PC-3 (cell line): ENCODE measurements around the gene POLD2. TPM values are rescaled to one million over a fixed set of nuclear protein-coding genes. Genes with fewer than 3 reads are reported as not detected.

Source experiments
- ATAC-seq: fragments of 200-7000 bp; cut with Tn5 transposase; 2 replicates; pipeline ENCODE4 v1.9.1; 2020; ENCODE audit warnings: mild to moderate bottlenecking, moderate library complexity
- BruUV-seq: library from RNA; stranded (reverse); fragments of 400-500 nt; replicated peaks from 2 replicates; lab custom pipeline; 2021; lab: Mats Ljungman, UMichigan
- CTCF ChIA-PET: fragments of 300-600 bp; sonication (Branson Sonifier 250); formaldehyde crosslinking; loops from one replicate; lab custom pipeline; 2022; ENCODE audit warnings: antibody characterized with exemption; lab: Charles Lee
- POLR2A ChIA-PET: fragments of 300-600 bp; sonication (Branson Sonifier 250); formaldehyde crosslinking; loops from one replicate; lab custom pipeline; 2022; ENCODE audit warnings: antibody characterized with exemption; ENCODE audit not compliant: unreplicated experiment; lab: Charles Lee
- DNase-seq: peaks from one replicate; pipeline ENCODE4 v3.0.0-alpha.2; 2015
- H2AFZ ChIP-seq: fragments of 300-600 bp; sonication (generic); 2 replicates; pipeline ENCODE4 v1.6.0; 2016; ENCODE audit warnings: antibody characterized with exemption, low read length
- H3F3A ChIP-seq: fragments of 300-600 bp; sonication (generic); one replicate; pipeline ENCODE4 v1.6.0; 2017; ENCODE audit warnings: antibody characterized with exemption, low read length, control low read depth, mild to moderate bottlenecking; ENCODE audit not compliant: unreplicated experiment
- H3K27ac ChIP-seq: fragments of 300-600 bp; sonication (generic); 2 replicates; pipeline ENCODE4 v1.5.1; 2016; ENCODE audit warnings: mild to moderate bottlenecking, low read length
- H3K27me3 ChIP-seq: fragments of 300-600 bp; sonication (generic); 2 replicates; pipeline ENCODE4 v1.6.1; 2016; ENCODE audit warnings: low read length, mixed read lengths
- H3K36me3 ChIP-seq: fragments of 300-600 bp; sonication (generic); 2 replicates; pipeline ENCODE4 v1.6.1; 2016; ENCODE audit warnings: low read depth, mixed run types, low read length, mixed read lengths
- H3K4me1 ChIP-seq: fragments of 300-600 bp; sonication (generic); 2 replicates; pipeline ENCODE4 v1.5.1; 2016; ENCODE audit warnings: low read length; ENCODE audit not compliant: insufficient read depth
- H3K4me2 ChIP-seq: fragments of 300-600 bp; sonication (generic); 2 replicates; pipeline ENCODE4 v1.6.0; 2016; ENCODE audit warnings: low read length
- H3K4me3 ChIP-seq: fragments of 300-600 bp; sonication (generic); 2 replicates; pipeline ENCODE4 v1.5.1; 2016; ENCODE audit warnings: mild to moderate bottlenecking, low read length, mixed read lengths
- H3K79me2 ChIP-seq: fragments of 300-600 bp; sonication (generic); 2 replicates; pipeline ENCODE4 v1.6.1; 2017; ENCODE audit warnings: low read length, mixed read lengths
- H3K9ac ChIP-seq: fragments of 300-600 bp; sonication (generic); 2 replicates; pipeline ENCODE4 v1.6.0; 2016; ENCODE audit warnings: mild to moderate bottlenecking, low read length
- H3K9me2 ChIP-seq: fragments of 300-600 bp; sonication (generic); replicated peaks from 2 replicates; pipeline ENCODE4 v1.6.1; 2016; ENCODE audit warnings: mixed run types, low read length, mixed read lengths
- H3K9me3 ChIP-seq: fragments of 300-600 bp; sonication (generic); 2 replicates; pipeline ENCODE4 v1.6.1; 2016; ENCODE audit warnings: low read length, mixed read lengths
- H4K20me1 ChIP-seq: fragments of 300-600 bp; sonication (generic); 2 replicates; pipeline ENCODE4 v1.6.1; 2016; ENCODE audit warnings: low read length, mixed read lengths
- EZH2 ChIP-seq: fragments of 300-600 bp; sonication (generic); IDR thresholded peaks from one replicate; pipeline ENCODE4 v1.6.1; 2017; ENCODE audit warnings: antibody characterized with exemption, mild to moderate bottlenecking, low read length; ENCODE audit not compliant: unreplicated experiment
- EZH2phosphoT487 ChIP-seq: fragments of 300-600 bp; sonication (generic); IDR thresholded peaks from 2 replicates; pipeline ENCODE4 v1.6.1; 2018; ENCODE audit warnings: mild to moderate bottlenecking, antibody characterized with exemption, low read length, borderline replicate concordance
- intact Hi-C: fragments of 100-400 bp; cut with micrococcal nuclease; formaldehyde crosslinking; loops from 2 replicates; pipeline ENCODE4 v1.9.0; 2023
- total RNA-seq: library from RNA; depleted of rRNA; stranded (reverse); fragments of >200 nt; gene quantifications from 2 replicates; pipeline ENCODE4 v1.2.3, GENCODE V29; 2014
- TF ChIP-seq, protein P1 (sequence below): fragments of 300-600 bp; sonication (generic); conservative IDR thresholded peaks from 2 replicates; pipeline ENCODE4 v1.5.1; 2017; ENCODE audit warnings: antibody characterized with exemption, low read depth, mild to moderate bottlenecking, low read length

The POLD2 gene
- total RNA-seq, 1 experiment from 2014 or later, result 224 TPM

DNA sequence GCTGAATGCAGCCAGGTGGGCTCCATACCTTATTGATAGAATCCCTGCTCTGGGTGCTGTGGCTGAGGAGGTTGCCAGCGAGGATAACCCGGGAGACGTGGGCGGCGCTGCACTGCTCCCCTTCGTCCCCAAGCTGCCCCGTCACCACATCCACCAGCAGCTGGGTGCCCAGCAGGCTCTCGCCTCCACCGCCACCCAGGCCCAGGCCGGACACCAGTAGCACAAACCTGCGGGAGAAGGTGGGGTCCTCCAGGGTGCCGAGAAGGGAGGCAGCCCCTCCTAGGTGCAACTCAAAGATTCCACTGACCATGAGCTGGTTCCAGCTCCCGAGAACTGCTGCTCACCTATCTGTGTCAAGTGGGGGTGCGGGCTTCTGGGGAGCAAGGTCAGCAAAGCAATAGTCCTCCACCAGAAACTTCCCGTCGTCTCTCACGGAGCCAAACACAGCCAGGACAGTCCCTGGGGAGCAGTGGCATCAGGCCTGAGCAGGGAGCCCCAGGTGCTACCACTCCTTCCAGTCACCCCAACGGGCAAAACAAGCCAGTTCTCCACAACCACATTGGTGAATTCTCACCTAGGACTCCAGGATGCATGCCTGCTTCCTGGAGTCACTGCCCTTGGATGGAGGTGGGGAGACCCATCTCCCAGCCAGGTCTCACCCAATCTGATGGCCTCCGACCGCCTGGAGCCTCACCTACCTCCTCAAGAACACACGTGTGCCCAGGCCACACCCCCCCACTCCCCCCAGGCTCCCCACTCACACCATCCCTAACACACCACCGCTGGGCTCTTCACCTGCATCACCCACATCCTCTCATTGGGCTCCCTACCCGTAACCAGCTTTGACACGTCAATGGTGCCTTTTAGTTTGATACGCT is 6.3 kb downstream of the POLD2 start:
- H4K20me1 ChIP-seq, result no peaks in the 10 kb centered on the region
- peaks cover 24% of the 10 kb centered on the region for H3K36me3 ChIP-seq
- intact Hi-C loops, result no loop called here
- BruUV-seq, result no TSS peak
- H3K27ac ChIP-seq, result no peak overlapping the region
- no peaks in the 10 kb centered on the region for H3K27me3 ChIP-seq
- no peak overlapping the region for H3K9ac ChIP-seq
- POLR2A ChIA-PET, result no interaction called here
- no peak for TF ChIP-seq EZH2
- no peaks in the 10 kb centered on the region for H3K9me2 ChIP-seq
- no peaks in the 10 kb centered on the region for H3K9me3 ChIP-seq
- ATAC-seq, result no peak
- H3K4me3 ChIP-seq, result no peak overlapping the region
- peaks cover 27% of the 10 kb centered on the region for H3K79me2 ChIP-seq
- no peaks in the 10 kb centered on the region for H3F3A ChIP-seq
- no peak overlapping the region for H3K4me2 ChIP-seq
- CTCF ChIA-PET, result no interaction called here
- no peak overlapping the region for H2AFZ ChIP-seq
- no peak for DNase-seq
- peaks cover 5% of the 10 kb centered on the region for H3K4me1 ChIP-seq

DNA sequence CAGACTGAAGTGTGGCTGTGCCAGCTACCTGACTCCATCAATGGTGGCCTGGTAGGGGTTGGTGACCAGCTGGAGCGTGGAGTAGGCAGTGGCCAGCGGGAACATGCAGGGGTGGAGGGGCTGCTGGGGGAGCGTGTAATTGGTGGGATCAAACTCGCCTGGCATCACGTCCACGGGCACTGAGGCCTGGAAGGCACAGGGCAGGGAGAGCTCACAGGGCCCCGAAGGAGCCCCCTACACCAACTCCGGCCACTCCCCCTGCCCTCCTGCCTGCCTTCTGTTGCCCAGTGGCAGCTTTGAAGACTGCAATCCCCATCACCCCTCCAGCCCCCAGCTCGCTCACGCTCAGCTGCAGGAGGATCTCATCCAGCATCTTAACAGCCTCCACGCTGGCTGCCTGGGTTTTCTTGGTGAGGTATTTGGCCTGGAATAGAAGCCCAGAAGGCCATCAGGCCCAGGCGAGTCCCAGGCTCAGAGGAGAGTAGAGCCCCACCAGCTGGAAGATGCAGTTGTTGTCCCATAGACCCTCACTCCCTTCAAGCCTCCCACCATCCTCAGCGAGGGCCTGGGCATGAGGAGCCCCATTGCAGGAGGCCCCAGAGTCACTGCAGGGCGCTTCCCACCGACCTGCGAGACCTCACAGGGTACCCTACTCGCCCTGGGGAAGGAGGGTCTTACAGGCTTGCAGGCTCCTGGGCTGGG is 7.1 kb downstream of the POLD2 start:
- ChIA-PET CTCF (no interaction called here), POLR2A (no interaction called here)
- Histone ChIP-seq H3K9ac (no peak overlapping the region), H2AFZ (no peak overlapping the region), H3K4me1 (no peaks in the 10 kb centered on the region; the same call in 1 of the 2 replicates), H3K9me3 (no peaks in the 10 kb centered on the region), H3K27me3 (no peaks in the 10 kb centered on the region), H3K27ac (no peak overlapping the region), H3K79me2 (peaks cover 19% of the 10 kb centered on the region), H3F3A (no peaks in the 10 kb centered on the region), H3K4me3 (no peak overlapping the region), H3K36me3 (peaks cover 20% of the 10 kb centered on the region), H3K9me2 (no peaks in the 10 kb centered on the region), H3K4me2 (no peak overlapping the region), H4K20me1 (no peaks in the 10 kb centered on the region)
- intact Hi-C loops, result no loop called here
- TF ChIP-seq, protein P1, sequence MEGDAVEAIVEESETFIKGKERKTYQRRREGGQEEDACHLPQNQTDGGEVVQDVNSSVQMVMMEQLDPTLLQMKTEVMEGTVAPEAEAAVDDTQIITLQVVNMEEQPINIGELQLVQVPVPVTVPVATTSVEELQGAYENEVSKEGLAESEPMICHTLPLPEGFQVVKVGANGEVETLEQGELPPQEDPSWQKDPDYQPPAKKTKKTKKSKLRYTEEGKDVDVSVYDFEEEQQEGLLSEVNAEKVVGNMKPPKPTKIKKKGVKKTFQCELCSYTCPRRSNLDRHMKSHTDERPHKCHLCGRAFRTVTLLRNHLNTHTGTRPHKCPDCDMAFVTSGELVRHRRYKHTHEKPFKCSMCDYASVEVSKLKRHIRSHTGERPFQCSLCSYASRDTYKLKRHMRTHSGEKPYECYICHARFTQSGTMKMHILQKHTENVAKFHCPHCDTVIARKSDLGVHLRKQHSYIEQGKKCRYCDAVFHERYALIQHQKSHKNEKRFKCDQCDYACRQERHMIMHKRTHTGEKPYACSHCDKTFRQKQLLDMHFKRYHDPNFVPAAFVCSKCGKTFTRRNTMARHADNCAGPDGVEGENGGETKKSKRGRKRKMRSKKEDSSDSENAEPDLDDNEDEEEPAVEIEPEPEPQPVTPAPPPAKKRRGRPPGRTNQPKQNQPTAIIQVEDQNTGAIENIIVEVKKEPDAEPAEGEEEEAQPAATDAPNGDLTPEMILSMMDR, result no peak
- TF ChIP-seq EZH2 (no peak), EZH2phosphoT487 (no peak)
- no peak for DNase-seq
- ATAC-seq, result no peak
- no TSS peak for BruUV-seq

DNA sequence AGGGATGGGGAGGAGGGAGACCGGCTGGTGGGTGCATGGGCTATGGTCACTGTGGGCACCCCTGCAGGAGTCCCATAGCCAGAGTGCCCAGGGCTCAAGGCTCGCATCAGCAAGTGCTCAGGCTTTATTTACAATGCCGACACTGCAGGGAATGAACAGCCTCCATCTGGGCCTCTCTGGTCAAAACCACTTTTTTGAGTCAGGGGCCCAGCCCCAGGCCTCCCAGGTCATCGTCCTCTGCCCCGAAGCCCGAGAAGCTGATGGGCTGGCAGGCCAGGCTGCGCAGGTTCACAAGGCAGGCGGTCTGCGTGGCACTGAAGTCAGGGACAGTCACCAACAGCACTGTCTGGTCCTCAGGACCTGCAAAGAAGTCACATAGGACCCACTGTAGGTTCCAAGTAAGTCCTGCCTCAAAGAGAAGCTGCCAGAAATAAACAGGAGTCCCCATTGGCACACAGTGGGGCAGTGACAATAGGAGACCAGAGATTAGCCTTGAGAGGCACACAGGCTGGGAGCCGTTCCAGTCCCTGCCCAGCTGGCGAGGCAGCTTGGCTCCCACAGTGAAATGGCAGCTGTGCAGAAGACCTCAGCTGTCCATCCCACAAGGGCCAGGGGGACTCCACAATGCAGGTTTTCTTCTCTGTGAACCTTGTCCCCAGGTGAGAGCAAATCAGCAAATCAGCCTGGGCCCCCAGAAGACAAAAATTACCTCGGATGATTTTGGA is 8.6 kb downstream of the POLD2 start:
- Histone ChIP-seq H4K20me1 (no peaks in the 10 kb centered on the region), H3K4me1 (no peaks in the 10 kb centered on the region; the same call in 1 of the 2 replicates), H3K79me2 (peaks cover 5% of the 10 kb centered on the region), H2AFZ (no peak overlapping the region), H3K27me3 (no peaks in the 10 kb centered on the region), H3K9me2 (no peaks in the 10 kb centered on the region), H3F3A (no peaks in the 10 kb centered on the region), H3K9me3 (no peaks in the 10 kb centered on the region), H3K4me2 (no peak overlapping the region), H3K36me3 (peaks cover 10% of the 10 kb centered on the region), H3K9ac (no peak overlapping the region), H3K27ac (no peak overlapping the region), H3K4me3 (no peak overlapping the region)
- TF ChIP-seq, protein P1, result no peak
- no peak for TF ChIP-seq EZH2phosphoT487
- TF ChIP-seq EZH2, result no peak
- intact Hi-C loops, result no loop called here
- no TSS peak for BruUV-seq
- no peak for DNase-seq
- ChIA-PET POLR2A (no interaction called here), CTCF (no interaction called here)
- ATAC-seq, result no peak
